ENCODE measurements around the gene SELENOM. TPM values are rescaled to one million over a fixed set of nuclear protein-coding genes. Genes with fewer than 3 reads are reported as not detected.
A peak's percentile ranks its signal among the peaks of the same experiment; 100 is the strongest.

The SELENOM gene
- total RNA-seq, 6 experiments from 2014 or later: 237 to 356 (median 265) TPM

- Mint-ChIP-seq H3K27me3 (ENCODE audit: insufficient read depth) (peaks cover 9% of the 10 kb centered on the region), H3K4me1 (ENCODE audit: low read depth) (peaks cover 6% of the 10 kb centered on the region), H3K27ac (no peak overlapping the region), H3K36me3 (ENCODE audit: low read depth) (no peaks in the 10 kb centered on the region), H3K9me3 (no peaks in the 10 kb centered on the region), H3K4me3 (no peak overlapping the region)
- TF ChIP-seq, protein P1, sequence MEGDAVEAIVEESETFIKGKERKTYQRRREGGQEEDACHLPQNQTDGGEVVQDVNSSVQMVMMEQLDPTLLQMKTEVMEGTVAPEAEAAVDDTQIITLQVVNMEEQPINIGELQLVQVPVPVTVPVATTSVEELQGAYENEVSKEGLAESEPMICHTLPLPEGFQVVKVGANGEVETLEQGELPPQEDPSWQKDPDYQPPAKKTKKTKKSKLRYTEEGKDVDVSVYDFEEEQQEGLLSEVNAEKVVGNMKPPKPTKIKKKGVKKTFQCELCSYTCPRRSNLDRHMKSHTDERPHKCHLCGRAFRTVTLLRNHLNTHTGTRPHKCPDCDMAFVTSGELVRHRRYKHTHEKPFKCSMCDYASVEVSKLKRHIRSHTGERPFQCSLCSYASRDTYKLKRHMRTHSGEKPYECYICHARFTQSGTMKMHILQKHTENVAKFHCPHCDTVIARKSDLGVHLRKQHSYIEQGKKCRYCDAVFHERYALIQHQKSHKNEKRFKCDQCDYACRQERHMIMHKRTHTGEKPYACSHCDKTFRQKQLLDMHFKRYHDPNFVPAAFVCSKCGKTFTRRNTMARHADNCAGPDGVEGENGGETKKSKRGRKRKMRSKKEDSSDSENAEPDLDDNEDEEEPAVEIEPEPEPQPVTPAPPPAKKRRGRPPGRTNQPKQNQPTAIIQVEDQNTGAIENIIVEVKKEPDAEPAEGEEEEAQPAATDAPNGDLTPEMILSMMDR (IDR thresholded peaks at IDR 0.05): no peak
- no peak for DNase-seq
Observed at GRCh38 chr22:31126128-31126868, 18.9 kb upstream of the SELENOM start.

GRCh38 chr22:31125521-31126117, 18.3 kb upstream of the SELENOM start:
- H3K9me3 Mint-ChIP-seq: no peaks in the 10 kb centered on the region
- TF ChIP-seq, protein P1 (IDR thresholded peaks at IDR 0.05): no peak
- H3K27me3 Mint-ChIP-seq (ENCODE audit: insufficient read depth): peaks cover 9% of the 10 kb centered on the region
- no peak overlapping the region for H3K4me3 Mint-ChIP-seq
- no peak overlapping the region for H3K27ac Mint-ChIP-seq
- H3K36me3 Mint-ChIP-seq (ENCODE audit: low read depth): no peaks in the 10 kb centered on the region
- peaks cover 6% of the 10 kb centered on the region for H3K4me1 Mint-ChIP-seq (ENCODE audit: low read depth)
- no peak for DNase-seq

GRCh38 chr22:31124811-31125465, 17.6 kb upstream of the SELENOM start:
- Mint-ChIP-seq H3K36me3 (ENCODE audit: low read depth) (no peaks in the 10 kb centered on the region), H3K27ac (no peak overlapping the region), H3K9me3 (no peaks in the 10 kb centered on the region), H3K27me3 (ENCODE audit: insufficient read depth) (peaks cover 9% of the 10 kb centered on the region), H3K4me3 (no peak overlapping the region), H3K4me1 (ENCODE audit: low read depth) (peaks cover 6% of the 10 kb centered on the region)
- TF ChIP-seq, protein P1 (IDR thresholded peaks at IDR 0.05): no peak
- no peak for DNase-seq

GRCh38 chr22:31124290-31124689, 16.9 kb upstream of the SELENOM start:
- H3K4me3 Mint-ChIP-seq: no peak overlapping the region
- H3K27ac Mint-ChIP-seq: no peak overlapping the region
- TF ChIP-seq, protein P1 (IDR thresholded peaks at IDR 0.05): no peak

GRCh38 chr22:31123292-31123602, 15.9 kb upstream of the SELENOM start:
- Mint-ChIP-seq H3K4me1 (ENCODE audit: low read depth) (peaks cover 6% of the 10 kb centered on the region), H3K4me3 (peak overlapping the region; percentile 69), H3K27ac (no peak overlapping the region), H3K36me3 (ENCODE audit: low read depth) (no peaks in the 10 kb centered on the region), H3K9me3 (no peaks in the 10 kb centered on the region), H3K27me3 (ENCODE audit: insufficient read depth) (peaks cover 9% of the 10 kb centered on the region)
- no peak for DNase-seq
- TF ChIP-seq, protein P1 (IDR thresholded peaks at IDR 0.05): no peak

More at GRCh38 chr22:31124290-31124689, 16.9 kb upstream of the SELENOM start:
- Mint-ChIP-seq H3K4me1 (ENCODE audit: low read depth) (peaks cover 6% of the 10 kb centered on the region), H3K27me3 (ENCODE audit: insufficient read depth) (peaks cover 9% of the 10 kb centered on the region), H3K9me3 (no peaks in the 10 kb centered on the region), H3K36me3 (ENCODE audit: low read depth) (no peaks in the 10 kb centered on the region)
- DNase-seq: no peak
